H9 (cell line): ENCODE measurements around the gene DCAF4. TPM values are rescaled to one million over a fixed set of nuclear protein-coding genes. Genes with fewer than 3 reads are reported as not detected.

Source experiments
- DNase-seq: peaks from one replicate; pipeline ENCODE4 v3.0.0-alpha.2; 2017
- H2AFZ ChIP-seq: one replicate; pipeline ENCODE4 v1.6.1; 2013; ENCODE audit warnings: mild to moderate bottlenecking, low read length, control low read depth, moderate library complexity
- H2AK5ac ChIP-seq: 2 replicates; pipeline ENCODE4 v1.6.1; 2013; ENCODE audit warnings: low read length, control low read depth, mixed read lengths; ENCODE audit not compliant: insufficient read length
- H2BK120ac ChIP-seq: one replicate; pipeline ENCODE4 v1.6.1; 2013; ENCODE audit warnings: low read depth, mild to moderate bottlenecking, low read length, control low read depth, inconsistent platforms; ENCODE audit not compliant: poor library complexity, severe bottlenecking
- H2BK12ac ChIP-seq: 2 replicates; pipeline ENCODE4 v1.6.1; 2013; ENCODE audit warnings: low read length, control low read depth, mixed read lengths, low read depth; ENCODE audit not compliant: insufficient read length
- H2BK15ac ChIP-seq: 2 replicates; pipeline ENCODE4 v1.6.1; 2013; ENCODE audit warnings: low read depth, low read length, control low read depth
- H2BK20ac ChIP-seq: one replicate; pipeline ENCODE4 v1.6.1; 2013; ENCODE audit warnings: low read depth, mild to moderate bottlenecking, low read length, control low read depth, inconsistent platforms; ENCODE audit not compliant: poor library complexity, severe bottlenecking
- H2BK5ac ChIP-seq: 2 replicates; pipeline ENCODE4 v1.6.1; 2013; ENCODE audit warnings: low read length, control low read depth, mixed read lengths; ENCODE audit not compliant: insufficient read length
- H3K14ac ChIP-seq: 2 replicates; pipeline ENCODE4 v1.6.1; 2013; ENCODE audit warnings: low read length, control low read depth; ENCODE audit not compliant: insufficient read depth
- H3K18ac ChIP-seq: 2 replicates; pipeline ENCODE4 v1.6.1; 2013; ENCODE audit warnings: low read depth, mild to moderate bottlenecking, mixed read lengths, low read length, control low read depth; ENCODE audit not compliant: insufficient read length
- H3K23ac ChIP-seq: 2 replicates; pipeline ENCODE4 v1.6.1; 2013; ENCODE audit warnings: low read length, control low read depth, mixed read lengths, low read depth; ENCODE audit not compliant: insufficient read length
- H3K23me2 ChIP-seq: 2 replicates; pipeline ENCODE4 v1.6.1; 2013; ENCODE audit warnings: low read depth, mild to moderate bottlenecking, mixed read lengths, low read length, control low read depth; ENCODE audit not compliant: insufficient read length, poor library complexity, severe bottlenecking
- H3K27ac ChIP-seq: 2 replicates; pipeline ENCODE4 v1.5.1; 2013; ENCODE audit warnings: low read length, control low read depth, mixed read lengths, low read depth; ENCODE audit not compliant: insufficient read length
- H3K27me3 ChIP-seq: 2 replicates; pipeline ENCODE4 v1.6.1; 2013; ENCODE audit warnings: low read length, control low read depth, inconsistent platforms; ENCODE audit not compliant: insufficient read depth
- H3K4ac ChIP-seq: 2 replicates; pipeline ENCODE4 v1.6.1; 2013; ENCODE audit warnings: low read depth, mild to moderate bottlenecking, control low read depth, inconsistent platforms, low read length, moderate library complexity
- H3K4me1 ChIP-seq: 2 replicates; pipeline ENCODE4 v1.6.1; 2013; ENCODE audit warnings: low read length, control low read depth, inconsistent platforms; ENCODE audit not compliant: insufficient read depth
- H3K4me2 ChIP-seq: 2 replicates; pipeline ENCODE4 v1.6.1; 2013; ENCODE audit warnings: low read length, control low read depth, mixed read lengths; ENCODE audit not compliant: insufficient read length, insufficient read depth
- H3K56ac ChIP-seq: 2 replicates; pipeline ENCODE4 v1.6.1; 2013; ENCODE audit warnings: low read depth, mild to moderate bottlenecking, mixed read lengths, low read length, control low read depth; ENCODE audit not compliant: insufficient read length
- H3K79me1 ChIP-seq: 2 replicates; pipeline ENCODE4 v1.6.1; 2013; ENCODE audit warnings: low read depth, mild to moderate bottlenecking, moderate library complexity, low read length, control low read depth, inconsistent platforms; ENCODE audit not compliant: insufficient read depth, poor library complexity, severe bottlenecking
- H3K79me2 ChIP-seq: 2 replicates; pipeline ENCODE4 v1.6.1; 2013; ENCODE audit warnings: low read length, control low read depth, inconsistent platforms; ENCODE audit not compliant: insufficient read depth
- H3K9ac ChIP-seq: 2 replicates; pipeline ENCODE4 v1.6.1; 2013; ENCODE audit warnings: low read length, control low read depth, mixed read lengths; ENCODE audit not compliant: insufficient read length; ENCODE audit errors: extremely low read depth
- H3K9me3 ChIP-seq: one replicate; pipeline ENCODE4 v1.6.1; 2013; ENCODE audit warnings: low read depth, low read length, inconsistent platforms; ENCODE audit not compliant: control insufficient read depth
- H3T11ph ChIP-seq: one replicate; pipeline ENCODE4 v1.6.1; 2013; ENCODE audit warnings: mild to moderate bottlenecking, low read length, control low read depth, inconsistent platforms
- H4K20me1 ChIP-seq: one replicate; pipeline ENCODE4 v1.6.1; 2013; ENCODE audit not compliant: control insufficient read depth, insufficient read length, insufficient read depth
- H4K5ac ChIP-seq: 2 replicates; pipeline ENCODE4 v1.6.1; 2013; ENCODE audit warnings: low read depth, mild to moderate bottlenecking, mixed read lengths, low read length, control low read depth; ENCODE audit not compliant: insufficient read length
- H4K8ac ChIP-seq: replicated peaks from 2 replicates; pipeline ENCODE4 v1.6.1; 2013; ENCODE audit warnings: low read length, control low read depth, mixed read lengths, low read depth; ENCODE audit not compliant: insufficient read length
- H4K91ac ChIP-seq: 2 replicates; pipeline ENCODE4 v1.6.1; 2013; ENCODE audit warnings: low read depth, mild to moderate bottlenecking, moderate library complexity, mixed read lengths, low read length, control low read depth; ENCODE audit not compliant: insufficient read length
- H3K27ac Mint-ChIP-seq, 3 experiments: 2 replicates in 2 of 3; 3 replicates in 1 of 3; pipeline ENCODE4 v1.8.0; 2020 to 2021; ENCODE audit warnings: mixed read lengths in 3 of 3, mild to moderate bottlenecking in 1 of 3, moderate library complexity in 1 of 3
- H3K27me3 Mint-ChIP-seq: 2 replicates; pipeline ENCODE4 v1.8.0; 2021; ENCODE audit warnings: low read depth, mild to moderate bottlenecking, moderate library complexity, mixed read lengths
- H3K36me3 Mint-ChIP-seq, 3 experiments: 2 replicates in 2 of 3; 3 replicates in 1 of 3; pipeline ENCODE4 v1.8.0; 2020 to 2021; ENCODE audit warnings: low read depth in 3 of 3, mixed read lengths in 3 of 3; ENCODE audit not compliant: insufficient read depth in 1 of 3
- H3K4me1 Mint-ChIP-seq, 2 experiments: 2 replicates each; pipeline ENCODE4 v1.8.0; 2020; ENCODE audit warnings: mixed read lengths in 2 of 2
- H3K4me3 Mint-ChIP-seq, 2 experiments: 2 replicates in 1 of 2; 3 replicates in 1 of 2; pipeline ENCODE4 v1.8.0; 2020 to 2021; ENCODE audit warnings: mild to moderate bottlenecking in 2 of 2, mixed read lengths in 2 of 2, moderate library complexity in 1 of 2
- H3K9me3 Mint-ChIP-seq, 2 experiments: 2 replicates in 1 of 2; 3 replicates in 1 of 2; pipeline ENCODE4 v1.8.0; 2020; ENCODE audit warnings: mild to moderate bottlenecking in 2 of 2, mixed read lengths in 2 of 2, moderate library complexity in 1 of 2
- WGBS: extraction: QIAGEN DNeasy Blood & Tissue Kit; methylation state at CpG from one replicate; pipeline ENCODE4 v1.1.7; 2013; ENCODE audit warnings: missing lambda C conversion rate, low lambda C conversion rate, mixed read lengths; ENCODE audit not compliant: insufficient read length; ENCODE audit errors: extremely low coverage; 5-methylcytosine and 5-hydroxymethylcytosine counted together
- total RNA-seq: library from RNA; stranded (reverse); gene quantifications from 2 replicates; pipeline ENCODE4 v1.2.1, GENCODE V29; 2021
- TF ChIP-seq, protein P1 (sequence below): fragments of 200-600 bp; sonication (generic); conservative IDR thresholded peaks from 3 replicates; pipeline ENCODE4 v1.8.0; 2021; ENCODE audit warnings: antibody characterized with exemption, mild to moderate bottlenecking

Gene DCAF4
- total RNA-seq, 1 experiment from 2014 or later: 32.0 TPM

DNA sequence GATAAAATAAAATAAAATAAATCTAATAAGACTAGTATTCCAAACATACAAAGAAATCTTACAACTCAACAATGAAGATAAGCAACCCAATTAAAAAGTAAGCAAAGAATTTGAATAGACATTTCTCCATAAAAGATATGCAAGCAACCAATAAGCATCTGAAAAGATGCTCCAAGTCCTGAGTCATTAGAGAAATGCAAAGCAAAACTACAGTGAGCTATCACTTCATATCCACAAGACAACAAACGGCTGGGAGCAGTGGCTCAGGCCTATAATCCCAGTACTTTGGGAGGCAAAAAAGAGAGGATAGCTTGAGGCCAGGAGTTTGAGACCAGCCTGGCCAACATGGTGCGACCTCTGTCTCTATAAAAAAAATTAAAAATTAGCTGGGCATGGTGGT lies 73.8 kb downstream of the DCAF4 start:
- Histone ChIP-seq H3K23ac (no peak overlapping the region), H2BK5ac (no peak overlapping the region), H3K4me1 (no peaks in the 10 kb centered on the region; the same call in 1 of the 2 replicates), H2AFZ (no peak overlapping the region), H3K27me3 (no peaks in the 10 kb centered on the region), H3K79me1 (no peaks in the 10 kb centered on the region), H3K79me2 (no peaks in the 10 kb centered on the region), H3K23me2 (no peaks in the 10 kb centered on the region), H3K9me3 (no peaks in the 10 kb centered on the region), H2AK5ac (no peak overlapping the region), H3K27ac (no peak overlapping the region), H3K18ac (no peak overlapping the region), H3K4ac (no peak overlapping the region), H3K14ac (no peak overlapping the region), H2BK15ac (no peak overlapping the region), H3K4me2 (no peak overlapping the region), H4K20me1 (no peaks in the 10 kb centered on the region), H4K5ac (no peak overlapping the region), H2BK20ac (no peak overlapping the region), H3K9ac (no peak overlapping the region), H2BK120ac (no peak overlapping the region), H4K91ac (no peak overlapping the region), H4K8ac (no peak overlapping the region), H3T11ph (no peak overlapping the region), H2BK12ac (no peak overlapping the region), H3K56ac (no peak overlapping the region)
- H3K36me3 Mint-ChIP-seq: peaks cover 0 to 29% (median 16%) of the 10 kb centered on the region in 3 experiments; a peak in 4 of 7 replicates
- H3K27me3 Mint-ChIP-seq: no peaks in the 10 kb centered on the region
- no peak overlapping the region for H3K4me3 Mint-ChIP-seq
- H3K27ac Mint-ChIP-seq: peak overlapping the region in 1 of 3 experiments; percentile 72; a peak in 1 of 7 replicates
- TF ChIP-seq, protein P1, sequence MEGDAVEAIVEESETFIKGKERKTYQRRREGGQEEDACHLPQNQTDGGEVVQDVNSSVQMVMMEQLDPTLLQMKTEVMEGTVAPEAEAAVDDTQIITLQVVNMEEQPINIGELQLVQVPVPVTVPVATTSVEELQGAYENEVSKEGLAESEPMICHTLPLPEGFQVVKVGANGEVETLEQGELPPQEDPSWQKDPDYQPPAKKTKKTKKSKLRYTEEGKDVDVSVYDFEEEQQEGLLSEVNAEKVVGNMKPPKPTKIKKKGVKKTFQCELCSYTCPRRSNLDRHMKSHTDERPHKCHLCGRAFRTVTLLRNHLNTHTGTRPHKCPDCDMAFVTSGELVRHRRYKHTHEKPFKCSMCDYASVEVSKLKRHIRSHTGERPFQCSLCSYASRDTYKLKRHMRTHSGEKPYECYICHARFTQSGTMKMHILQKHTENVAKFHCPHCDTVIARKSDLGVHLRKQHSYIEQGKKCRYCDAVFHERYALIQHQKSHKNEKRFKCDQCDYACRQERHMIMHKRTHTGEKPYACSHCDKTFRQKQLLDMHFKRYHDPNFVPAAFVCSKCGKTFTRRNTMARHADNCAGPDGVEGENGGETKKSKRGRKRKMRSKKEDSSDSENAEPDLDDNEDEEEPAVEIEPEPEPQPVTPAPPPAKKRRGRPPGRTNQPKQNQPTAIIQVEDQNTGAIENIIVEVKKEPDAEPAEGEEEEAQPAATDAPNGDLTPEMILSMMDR: no peak
- no CpG with 5 or more reads among the region's 2 CpGs for WGBS
- DNase-seq: no peak
- H3K4me1 Mint-ChIP-seq: peaks cover 12 to 21% of the 10 kb centered on the region in 2 experiments
- no peaks in the 10 kb centered on the region for H3K9me3 Mint-ChIP-seq
